MCF 10A (cell line): ENCODE data around the gene KLHL36. TPM values are rescaled to one million over a fixed set of nuclear protein-coding genes. Genes with fewer than 3 reads are reported as not detected.

Experiments used
- BruUV-seq: library from RNA; stranded (reverse); fragments of 400-500 nt; replicated peaks from 2 replicates; lab custom pipeline; 2021; lab: Mats Ljungman, UMichigan
- CTCF ChIA-PET: fragments of 300-600 bp; sonication (Branson Sonifier 250); formaldehyde crosslinking; extraction: SDS; loops from one replicate; lab custom pipeline; 2021; ENCODE audit warnings: antibody characterized with exemption, inconsistent platforms; lab: Yijun Ruan, JAX
- POLR2A ChIA-PET: fragments of 300-600, 350-650 bp; sonication (Branson Sonifier 250); formaldehyde crosslinking; extraction: SDS; loops from one replicate; lab custom pipeline; 2020; ENCODE audit warnings: antibody characterized with exemption, inconsistent platforms; lab: Yijun Ruan, JAX
- DNase-seq: peaks from one replicate; pipeline ENCODE4 v3.0.0-alpha.2; 2018; ENCODE audit not compliant: unreplicated experiment
- H3K27ac Mint-ChIP-seq: one replicate; pipeline ENCODE4 v1.8.0; 2022; ENCODE audit warnings: mild to moderate bottlenecking, low read depth, mixed read lengths; ENCODE audit not compliant: unreplicated experiment
- H3K27me3 Mint-ChIP-seq: one replicate; pipeline ENCODE4 v1.8.0; 2022; ENCODE audit warnings: mixed read lengths; ENCODE audit not compliant: insufficient read depth, unreplicated experiment
- H3K36me3 Mint-ChIP-seq: one replicate; pipeline ENCODE4 v1.8.0; 2022; ENCODE audit warnings: mild to moderate bottlenecking, moderate library complexity, mixed read lengths; ENCODE audit not compliant: insufficient read depth, unreplicated experiment
- H3K4me1 Mint-ChIP-seq: one replicate; pipeline ENCODE4 v1.8.0; 2022; ENCODE audit warnings: mixed read lengths; ENCODE audit not compliant: insufficient read depth, unreplicated experiment
- H3K4me3 Mint-ChIP-seq: one replicate; pipeline ENCODE4 v1.8.0; 2022; ENCODE audit warnings: mild to moderate bottlenecking, moderate library complexity, mixed read lengths; ENCODE audit not compliant: unreplicated experiment
- H3K9me3 Mint-ChIP-seq: one replicate; pipeline ENCODE4 v1.8.0; 2022; ENCODE audit warnings: mixed read lengths; ENCODE audit not compliant: unreplicated experiment
- intact Hi-C: fragments of 100-400 bp; cut with micrococcal nuclease; formaldehyde crosslinking; loops from 2 replicates; pipeline ENCODE4 v1.14.1; 2022
- total RNA-seq: library from RNA; stranded (reverse); gene quantifications from 2 replicates; pipeline ENCODE4 v1.2.3, GENCODE V29; 2022
- TF ChIP-seq, protein P1 (sequence below): fragments of 200-600 bp; IDR thresholded peaks from one replicate; pipeline ENCODE4 v1.8.0; 2022; ENCODE audit warnings: antibody characterized with exemption, mild to moderate bottlenecking; ENCODE audit not compliant: unreplicated experiment

Gene KLHL36
- total RNA-seq, 1 experiment from 2014 or later = 38.4 TPM

DNA sequence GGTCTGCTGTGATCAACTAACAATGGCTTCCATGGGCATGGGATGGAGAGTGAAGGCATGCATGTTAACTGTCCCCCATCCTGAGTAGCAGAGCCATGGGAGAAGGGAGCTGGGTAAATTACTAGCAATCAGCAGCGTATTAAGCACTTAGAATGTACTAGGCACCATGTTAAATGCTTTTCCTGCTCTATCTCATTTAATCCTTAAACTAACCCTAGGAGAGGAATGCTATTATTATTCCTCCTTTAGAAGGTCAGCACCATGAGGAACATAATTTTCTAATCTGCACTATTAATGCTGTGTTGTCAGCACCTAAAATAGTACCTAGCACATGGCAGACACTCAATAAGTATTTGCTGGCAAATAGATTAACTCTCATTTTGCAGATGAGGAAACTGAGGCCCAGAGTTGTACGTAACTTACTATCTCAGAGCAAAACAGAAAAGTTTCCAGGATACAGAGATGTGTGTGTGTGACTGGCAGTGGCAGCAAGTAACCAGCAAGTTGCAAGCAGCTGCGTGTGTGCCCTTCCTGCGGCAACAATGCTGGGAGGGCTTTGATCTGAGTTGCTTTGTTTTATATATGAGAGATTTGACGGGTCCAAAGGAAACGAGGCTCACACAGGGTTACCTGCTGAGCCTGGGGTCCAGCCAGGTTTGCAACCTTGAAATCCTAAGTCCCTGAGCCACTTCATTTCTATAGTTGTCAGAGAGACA lies 6.5 kb upstream of the KLHL36 start:
- Mint-ChIP-seq H3K27ac (no peak overlapping the region), H3K4me3 (no peak overlapping the region), H3K4me1 (peaks cover 37% of the 10 kb centered on the region), H3K27me3 (no peaks in the 10 kb centered on the region), H3K36me3 (no peaks in the 10 kb centered on the region), H3K9me3 (no peaks in the 10 kb centered on the region)
- ChIA-PET POLR2A (interaction anchor here (1.7 to 1.9 kb wide), 2 partner anchors 21 to 89 kb away, joined by 4 to 11 read pairs; no protein-coding TSS in a partner anchor), CTCF (interaction anchor here (0.5 to 1.8 kb wide), 7 partner anchors 15 to 123 kb away, joined by 3 to 6 read pairs (median 5); no protein-coding TSS in a partner anchor)
- TF ChIP-seq, protein P1, sequence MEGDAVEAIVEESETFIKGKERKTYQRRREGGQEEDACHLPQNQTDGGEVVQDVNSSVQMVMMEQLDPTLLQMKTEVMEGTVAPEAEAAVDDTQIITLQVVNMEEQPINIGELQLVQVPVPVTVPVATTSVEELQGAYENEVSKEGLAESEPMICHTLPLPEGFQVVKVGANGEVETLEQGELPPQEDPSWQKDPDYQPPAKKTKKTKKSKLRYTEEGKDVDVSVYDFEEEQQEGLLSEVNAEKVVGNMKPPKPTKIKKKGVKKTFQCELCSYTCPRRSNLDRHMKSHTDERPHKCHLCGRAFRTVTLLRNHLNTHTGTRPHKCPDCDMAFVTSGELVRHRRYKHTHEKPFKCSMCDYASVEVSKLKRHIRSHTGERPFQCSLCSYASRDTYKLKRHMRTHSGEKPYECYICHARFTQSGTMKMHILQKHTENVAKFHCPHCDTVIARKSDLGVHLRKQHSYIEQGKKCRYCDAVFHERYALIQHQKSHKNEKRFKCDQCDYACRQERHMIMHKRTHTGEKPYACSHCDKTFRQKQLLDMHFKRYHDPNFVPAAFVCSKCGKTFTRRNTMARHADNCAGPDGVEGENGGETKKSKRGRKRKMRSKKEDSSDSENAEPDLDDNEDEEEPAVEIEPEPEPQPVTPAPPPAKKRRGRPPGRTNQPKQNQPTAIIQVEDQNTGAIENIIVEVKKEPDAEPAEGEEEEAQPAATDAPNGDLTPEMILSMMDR = no peak
- no peak for DNase-seq
- BruUV-seq = no TSS peak
- intact Hi-C loops = no loop called here

- no peak overlapping the region for H3K4me3 Mint-ChIP-seq
- peaks cover 37% of the 10 kb centered on the region for H3K4me1 Mint-ChIP-seq
- BruUV-seq = no TSS peak
- H3K36me3 Mint-ChIP-seq = no peaks in the 10 kb centered on the region
- intact Hi-C loops = no loop called here
- ChIA-PET CTCF (interaction anchor here (0.9 to 1.8 kb wide), 7 partner anchors 20 to 137 kb away, joined by 3 to 6 read pairs (median 4); no protein-coding TSS in a partner anchor), POLR2A (interaction anchor here (0.6 to 1.9 kb wide), 13 partner anchors 22 to 1989 kb away, joined by 3 to 11 read pairs (median 4); partner anchors contain the start of genes COTL1 and MEAK7)
- no peaks in the 10 kb centered on the region for H3K9me3 Mint-ChIP-seq
- DNase-seq = peak; percentile 90
- H3K27ac Mint-ChIP-seq = peak overlapping the region; percentile 13
- TF ChIP-seq, protein P1 = no peak
- H3K27me3 Mint-ChIP-seq = no peaks in the 10 kb centered on the region
Observed at GRCh38 chr16:84643180-84643583, 5.1 kb upstream of the KLHL36 start.

DNA sequence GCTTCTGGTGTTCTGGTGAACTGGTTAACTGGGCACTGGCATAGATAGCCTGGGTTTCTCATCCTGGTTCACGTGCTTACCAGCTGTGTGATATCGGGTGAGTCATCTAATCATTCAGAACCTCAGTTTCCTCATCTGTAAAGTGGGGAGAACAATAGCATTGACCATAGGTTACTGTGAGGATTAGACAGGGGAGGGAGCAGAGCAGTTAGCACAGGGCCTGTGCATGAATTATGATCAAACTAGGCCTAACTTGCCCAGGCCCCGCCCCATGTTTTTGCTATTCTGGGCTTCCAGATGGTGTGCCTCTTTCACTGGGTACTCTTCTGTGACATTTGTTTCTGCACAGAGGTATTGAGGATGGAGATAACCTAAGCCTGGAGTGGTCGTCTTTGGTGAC lies 4.6 kb upstream of the KLHL36 start:
- peaks cover 37% of the 10 kb centered on the region for H3K4me1 Mint-ChIP-seq
- DNase-seq = peak; percentile 50
- no peaks in the 10 kb centered on the region for H3K36me3 Mint-ChIP-seq
- intact Hi-C loops = no loop called here
- no peak overlapping the region for H3K27ac Mint-ChIP-seq
- TF ChIP-seq, protein P1 = no peak
- ChIA-PET POLR2A (interaction anchor here (0.6 to 2.2 kb wide), 14 partner anchors 23 to 1990 kb away, joined by 3 to 11 read pairs (median 4); partner anchors contain the start of genes COTL1 and MEAK7), CTCF (interaction anchor here (0.7 to 1.8 kb wide), 7 partner anchors 32 to 110 kb away, joined by 3 to 8 read pairs (median 5); no protein-coding TSS in a partner anchor)
- no peaks in the 10 kb centered on the region for H3K9me3 Mint-ChIP-seq
- no TSS peak for BruUV-seq
- no peaks in the 10 kb centered on the region for H3K27me3 Mint-ChIP-seq
- H3K4me3 Mint-ChIP-seq = no peak overlapping the region
